CD14-positive monocyte (primary cell): ENCODE results near the gene RLBP1. TPM values are rescaled to one million over a fixed set of nuclear protein-coding genes. Genes with fewer than 3 reads are reported as not detected.

Experiments used
- DNase-seq, 3 donors: peaks; one replicate each; pipeline ENCODE4 v3.0.0-alpha.2; 2011 to 2022
- H2AFZ ChIP-seq: 2 replicates; pipeline ENCODE4 v1.6.0; 2012; ENCODE audit warnings: mild to moderate bottlenecking, low read depth, low read length, inconsistent platforms; ENCODE audit not compliant: insufficient read depth, poor library complexity, severe bottlenecking
- H3K27ac ChIP-seq, 2 donors: 1 replicate in 1 of 2; 2 replicates in 1 of 2; pipeline ENCODE4 v1.5.1; 2012 to 2013; ENCODE audit warnings: low read length in 2 of 2, control low read depth in 1 of 2, inconsistent platforms in 1 of 2, low read depth in 1 of 2, mild to moderate bottlenecking in 1 of 2
- H3K27me3 ChIP-seq, 2 donors: one replicate each; pipeline versions ENCODE4 v1.6.0 to v1.6.1; 2011 to 2013; ENCODE audit warnings: low read length in 2 of 2; ENCODE audit not compliant: control insufficient read depth in 2 of 2, insufficient read depth in 2 of 2
- H3K36me3 ChIP-seq, 2 donors: replicated peaks in 1 of 2; 1 replicate in 1 of 2; 2 replicates in 1 of 2; pipeline versions ENCODE4 v1.5.1 to v1.6.1; 2012 to 2013; ENCODE audit warnings: low read length in 2 of 2, control low read depth in 1 of 2, inconsistent platforms in 1 of 2, mild to moderate bottlenecking in 1 of 2; ENCODE audit not compliant: insufficient read depth in 2 of 2, control insufficient read depth in 1 of 2
- H3K4me1 ChIP-seq, 2 donors: 1 replicate in 1 of 2; 2 replicates in 1 of 2; pipeline versions ENCODE4 v1.5.1 to v1.6.1; 2012 to 2013; ENCODE audit warnings: low read length in 2 of 2, control low read depth in 1 of 2, inconsistent platforms in 1 of 2, mild to moderate bottlenecking in 1 of 2, moderate library complexity in 1 of 2; ENCODE audit not compliant: insufficient read depth in 2 of 2, control insufficient read depth in 1 of 2
- H3K4me2 ChIP-seq: replicated peaks from 2 replicates; pipeline ENCODE3; 2012; ENCODE audit warnings: low read length, moderate library complexity, mild to moderate bottlenecking; ENCODE audit not compliant: poor library complexity, severe bottlenecking; ENCODE audit errors: extremely low read depth
- H3K4me3 ChIP-seq, 3 experiments: fragments of 200-600 bp in 1 of 3; sonication (generic) in 1 of 3; replicated peaks in 1 of 3; 1 replicate in 2 of 3; 2 replicates in 1 of 3; pipeline ENCODE4 v1.5.1; 2011 to 2013; ENCODE audit warnings: low read length in 3 of 3, mild to moderate bottlenecking in 3 of 3, control low read depth in 2 of 3, low read depth in 2 of 3, inconsistent platforms in 1 of 3, moderate library complexity in 1 of 3
- H3K79me2 ChIP-seq: 2 replicates; pipeline ENCODE4 v1.6.0; 2012; ENCODE audit warnings: mild to moderate bottlenecking, control low read depth, inconsistent platforms, low read length, moderate library complexity; ENCODE audit not compliant: insufficient read depth
- H3K9ac ChIP-seq: 2 replicates; pipeline ENCODE4 v1.6.0; 2017; ENCODE audit warnings: low read length, mild to moderate bottlenecking; ENCODE audit not compliant: insufficient read depth, poor library complexity, severe bottlenecking
- H3K9me3 ChIP-seq, 2 donors: replicated peaks in 1 of 2; 1 replicate in 1 of 2; 2 replicates in 1 of 2; pipeline versions ENCODE4 v1.5.1 to v1.6.1; 2012 to 2013; ENCODE audit warnings: low read length in 2 of 2, control low read depth in 1 of 2; ENCODE audit not compliant: control insufficient read depth in 1 of 2, insufficient read depth in 1 of 2
- H4K20me1 ChIP-seq: 2 replicates; pipeline ENCODE4 v1.6.0; 2012; ENCODE audit warnings: mild to moderate bottlenecking, low read length, control low read depth, moderate library complexity; ENCODE audit not compliant: insufficient read depth
- H3K27ac Mint-ChIP-seq, 7 donors: one replicate each; pipeline ENCODE4 v1.8.0; 2020; ENCODE audit warnings: mild to moderate bottlenecking in 7 of 7, mixed read lengths in 7 of 7, moderate library complexity in 6 of 7, inconsistent platforms in 2 of 7
- H3K27me3 Mint-ChIP-seq, 3 donors: one replicate each; pipeline ENCODE4 v1.8.0; 2021 to 2022; ENCODE audit warnings: low read depth in 3 of 3, mild to moderate bottlenecking in 3 of 3, mixed read lengths in 3 of 3, moderate library complexity in 3 of 3, inconsistent platforms in 1 of 3
- H3K36me3 Mint-ChIP-seq, 2 donors: one replicate each; pipeline ENCODE4 v1.8.0; 2020; ENCODE audit warnings: mixed read lengths in 2 of 2, inconsistent platforms in 1 of 2, mild to moderate bottlenecking in 1 of 2
- H3K4me1 Mint-ChIP-seq: one replicate; pipeline ENCODE4 v1.8.0; 2020; ENCODE audit warnings: mild to moderate bottlenecking, mixed read lengths
- H3K4me3 Mint-ChIP-seq, 2 donors: one replicate each; pipeline ENCODE4 v1.8.0; 2020; ENCODE audit warnings: mild to moderate bottlenecking in 2 of 2, mixed read lengths in 2 of 2, moderate library complexity in 1 of 2
- H3K9me3 Mint-ChIP-seq, 7 donors: one replicate each; pipeline ENCODE4 v1.8.0; 2020 to 2022; ENCODE audit warnings: mixed read lengths in 7 of 7, mild to moderate bottlenecking in 6 of 7, moderate library complexity in 6 of 7, inconsistent platforms in 2 of 7
- CTCF ChIP-seq: fragments of 200-600 bp; IDR thresholded peaks from one replicate; pipeline ENCODE4 v1.8.0; 2022; ENCODE audit warnings: antibody characterized with exemption, mild to moderate bottlenecking
- WGBS: methylation state at CpG from one replicate; pipeline ENCODE4 v1.1.5; 2013; ENCODE audit warnings: missing lambda C conversion rate; ENCODE audit not compliant: insufficient coverage; 5-methylcytosine and 5-hydroxymethylcytosine counted together
- intact Hi-C, 2 donors: fragments of 100-400 bp; cut with micrococcal nuclease; formaldehyde crosslinking; loops; one replicate each; pipeline versions ENCODE4 v1.15.0 to v1.15.1; 2023
- polyA plus RNA-seq, 3 donors: library from polyadenylated mRNA; depleted of rRNA in 1 of 3; unstranded in 2 of 3; stranded (reverse) in 1 of 3; fragments of 300-500 nt in 2 of 3; fragments of >200 nt in 1 of 3; fragmentation: Illumina TruSeq in 2 of 3; gene quantifications; 1 replicate in 2 of 3; 2 replicates in 1 of 3; pipeline ENCODE4 v1.2.3, GENCODE V29; 2012 to 2021

The RLBP1 gene
- polyA plus RNA-seq, 3 donors: not detected

- Histone ChIP-seq H3K79me2 (no peaks in the 10 kb centered on the region), H3K9me3 (no peaks in the 10 kb centered on the region), H3K4me3 (no peak overlapping the region), H3K27me3 (no peaks in the 10 kb centered on the region), H3K4me1 (no peaks in the 10 kb centered on the region), H3K9ac (no peak overlapping the region), H2AFZ (no peak overlapping the region), H3K4me2 (no peak overlapping the region), H3K27ac (no peak overlapping the region), H3K36me3 (peaks cover 94 to 100% of the 10 kb centered on the region in 2 donors), H4K20me1 (no peaks in the 10 kb centered on the region)
- Mint-ChIP-seq H3K36me3 (peaks cover 89 to 99% of the 10 kb centered on the region in 2 donors), H3K4me1 (no peaks in the 10 kb centered on the region), H3K9me3 (no peaks in the 10 kb centered on the region), H3K27ac (no peak overlapping the region), H3K27me3 (no peaks in the 10 kb centered on the region), H3K4me3 (no peak overlapping the region)
- WGBS: 60% methylated on average over 2 of the region's 4 CpGs
- no peak for DNase-seq
- intact Hi-C loops: no loop called here
- no peak for TF ChIP-seq CTCF
Observed at GRCh38 chr15:89194608-89195007, 26.8 kb downstream of the RLBP1 start.

- Mint-ChIP-seq H3K27me3 (no peaks in the 10 kb centered on the region), H3K4me1 (no peaks in the 10 kb centered on the region), H3K36me3 (peaks cover 88 to 98% of the 10 kb centered on the region in 2 donors), H3K9me3 (no peaks in the 10 kb centered on the region), H3K27ac (no peak overlapping the region), H3K4me3 (no peak overlapping the region)
- Histone ChIP-seq H3K9ac (no peak overlapping the region), H3K4me2 (no peak overlapping the region), H3K9me3 (no peaks in the 10 kb centered on the region), H3K79me2 (no peaks in the 10 kb centered on the region), H4K20me1 (no peaks in the 10 kb centered on the region), H3K27ac (no peak overlapping the region), H3K36me3 (peaks cover 96 to 100% of the 10 kb centered on the region in 2 donors), H3K4me1 (no peaks in the 10 kb centered on the region), H2AFZ (no peak overlapping the region), H3K4me3 (no peak overlapping the region), H3K27me3 (no peaks in the 10 kb centered on the region)
- TF ChIP-seq CTCF: no peak
- DNase-seq: no peak
- no CpG with 5 or more reads among the region's 3 CpGs for WGBS
- intact Hi-C loops: no loop called here
Observed at GRCh38 chr15:89192766-89193165, 28.6 kb downstream of the RLBP1 start.
